Neutrophil (primary cell): ENCODE data around the gene LRRC3.
"Not testable (repeated sequence)": the region's sequence is repeated elsewhere in the genome, so short reads cannot be mapped to it uniquely, and the experiment has no call there.

ENCODE experiments used
- H3K27ac ChIP-seq: fragments of 200-600 bp; sonication (generic); 2 replicates; pipeline ENCODE4 v1.5.1; 2016; ENCODE audit warnings: mild to moderate bottlenecking, moderate library complexity
- H3K27me3 ChIP-seq: fragments of 200-600 bp; sonication (generic); 2 replicates; pipeline ENCODE4 v1.6.0; 2016; ENCODE audit warnings: mild to moderate bottlenecking
- H3K36me3 ChIP-seq: fragments of 200-600 bp; sonication (generic); 2 replicates; pipeline ENCODE4 v1.5.1; 2017
- H3K4me1 ChIP-seq, 2 experiments: fragments of 200-600 bp in 1 of 2; sonication (generic) in 1 of 2; 1 replicate in 1 of 2; 2 replicates in 1 of 2; pipeline versions ENCODE4 v1.5.1 to v1.6.1; 2013 to 2016; ENCODE audit warnings: low read depth in 1 of 2, low read length in 1 of 2, mild to moderate bottlenecking in 1 of 2, moderate library complexity in 1 of 2; ENCODE audit not compliant: control insufficient read depth in 1 of 2, insufficient read depth in 1 of 2
- H3K4me3 ChIP-seq, 2 experiments: fragments of 200-600 bp in 1 of 2; sonication (generic) in 1 of 2; 1 replicate in 1 of 2; 2 replicates in 1 of 2; pipeline ENCODE4 v1.5.1; 2013 to 2016; ENCODE audit warnings: low read depth in 1 of 2, low read length in 1 of 2, mild to moderate bottlenecking in 1 of 2, moderate library complexity in 1 of 2
- H3K9me3 ChIP-seq: fragments of 200-600 bp; sonication (generic); 2 replicates; pipeline ENCODE4 v1.5.1; 2016
- CTCF ChIP-seq: fragments of 200-600 bp; sonication (generic); IDR thresholded peaks from 2 replicates; pipeline ENCODE4 v1.5.1; 2016; ENCODE audit warnings: antibody characterized with exemption

The LRRC3 gene

GRCh38 chr21:44478124-44478800 is 23.0 kb downstream of the LRRC3 start:
- Histone ChIP-seq H3K36me3 (no peaks in the 10 kb centered on the region), H3K27ac (no peak overlapping the region), H3K27me3 (no peaks in the 10 kb centered on the region), H3K4me1 (peaks cover 6% of the 10 kb centered on the region in 2 experiments), H3K9me3 (no peaks in the 10 kb centered on the region), H3K4me3 (no peak overlapping the region)
- no peak for TF ChIP-seq CTCF

- no peak for TF ChIP-seq CTCF
- Histone ChIP-seq H3K27me3 (peaks cover 4% of the 10 kb centered on the region), H3K27ac (no peak overlapping the region), H3K9me3 (no peaks in the 10 kb centered on the region), H3K4me3 (no peak overlapping the region), H3K36me3 (no peaks in the 10 kb centered on the region), H3K4me1 (peaks cover 6% of the 10 kb centered on the region in 2 experiments)
These were observed 23.5 kb downstream of the LRRC3 start for GRCh38 chr21:44478801-44479167.

- not testable (repeated sequence) for H3K27ac ChIP-seq, H3K36me3 ChIP-seq, H3K4me1 ChIP-seq, H3K9me3 ChIP-seq, H3K4me3 ChIP-seq
- H3K27me3 ChIP-seq, result peaks cover 11% of the 10 kb centered on the region
- TF ChIP-seq CTCF, result peak; percentile 48
These were observed 24.4 kb downstream of the LRRC3 start for GRCh38 chr21:44479556-44480199.

- TF ChIP-seq CTCF, result no peak
- no peaks in the 10 kb centered on the region for H3K9me3 ChIP-seq
- H3K36me3 ChIP-seq, result no peaks in the 10 kb centered on the region
- peaks cover 16% of the 10 kb centered on the region for H3K27me3 ChIP-seq
- H3K4me1 ChIP-seq, result peaks cover 6% of the 10 kb centered on the region in 2 experiments
- H3K27ac ChIP-seq, result no peak overlapping the region
- no peak overlapping the region for H3K4me3 ChIP-seq
These were observed 25.1 kb downstream of the LRRC3 start for GRCh38 chr21:44480200-44481053.

- TF ChIP-seq CTCF, result no peak
- peaks cover 22% of the 10 kb centered on the region for H3K27me3 ChIP-seq
- H3K4me3 ChIP-seq, result no peak overlapping the region
- no peak overlapping the region for H3K27ac ChIP-seq
- H3K9me3 ChIP-seq, result no peaks in the 10 kb centered on the region
- no peaks in the 10 kb centered on the region for H3K36me3 ChIP-seq
- H3K4me1 ChIP-seq, result peaks cover 6% of the 10 kb centered on the region in 2 experiments
These were observed 27.4 kb downstream of the LRRC3 start for GRCh38 chr21:44482581-44483287.
